HEK293 (cell line): ENCODE data around the gene CDK19.

ENCODE experiments used
- CTCF ChIA-PET: fragments of 350-600 bp; formaldehyde crosslinking; extraction: SDS; loops from one replicate; lab custom pipeline; 2021; ENCODE audit warnings: antibody characterized with exemption; lab: Yijun Ruan, JAX
- POLR2A ChIA-PET: fragments of 300-600 bp; formaldehyde crosslinking; extraction: SDS; loops from one replicate; lab custom pipeline; 2020; ENCODE audit warnings: antibody characterized with exemption, inconsistent platforms; lab: Yijun Ruan, JAX
- H3K27ac ChIP-seq: fragments of 200-500 bp; sonication (Bioruptor generic); 2 replicates; pipeline ENCODE4 v1.5.1; 2014; ENCODE audit warnings: low read depth, low read length, control low read depth, inconsistent platforms; ENCODE audit errors: extremely low read depth
- H3K36me3 ChIP-seq, 2 experiments: fragments of 200-500 bp in 1 of 2; sonication (Bioruptor generic) in 1 of 2; 1 replicate in 1 of 2; 2 replicates in 1 of 2; pipeline ENCODE4 v1.5.1; 2014 to 2017; ENCODE audit warnings: inconsistent platforms in 2 of 2, low read length in 2 of 2; ENCODE audit not compliant: control insufficient read depth in 2 of 2, insufficient read depth in 1 of 2
- H3K4me1 ChIP-seq: fragments of 200-500 bp; sonication (Bioruptor generic); 2 replicates; pipeline ENCODE4 v1.5.1; 2014; ENCODE audit warnings: mild to moderate bottlenecking, low read length, inconsistent platforms; ENCODE audit not compliant: control insufficient read depth, insufficient read depth
- H3K4me3 ChIP-seq: 2 replicates; pipeline ENCODE4 v1.5.1; 2011; ENCODE audit warnings: low read depth, mild to moderate bottlenecking, control low read depth, low read length, moderate library complexity
- H3K9me3 ChIP-seq: fragments of 200-500 bp; sonication (Bioruptor generic); 2 replicates; pipeline ENCODE4 v1.5.1; 2014; ENCODE audit warnings: low read depth, low read length, inconsistent platforms; ENCODE audit not compliant: control insufficient read depth, insufficient read depth
- IKZF3 ChIP-seq: fragments of 450-650 bp; IDR thresholded peaks from 2 replicates; pipeline ENCODE4 v1.5.0; 2018; ENCODE audit warnings: missing biosample characterization, mild to moderate bottlenecking, missing genetic modification characterization, moderate library complexity
- KLF8 ChIP-seq: fragments of 450-650 bp; formaldehyde crosslinking; IDR thresholded peaks from 2 replicates; pipeline ENCODE4 v1.5.1; 2016; ENCODE audit warnings: missing biosample characterization, missing genetic modification characterization
- KLF9 ChIP-seq: fragments of 450-650 bp; formaldehyde crosslinking; IDR thresholded peaks from 2 replicates; pipeline ENCODE4 v1.5.1; 2016; ENCODE audit warnings: missing biosample characterization, missing genetic modification characterization, low read depth
- MYNN ChIP-seq: fragments of 450-650 bp; formaldehyde crosslinking; IDR thresholded peaks from 2 replicates; pipeline ENCODE4 v1.5.1; 2016; ENCODE audit warnings: missing biosample characterization, missing genetic modification characterization, borderline replicate concordance
- SCRT1 ChIP-seq: fragments of 450-650 bp; formaldehyde crosslinking; IDR thresholded peaks from 2 replicates; pipeline ENCODE4 v1.5.1; 2016; ENCODE audit warnings: missing biosample characterization, missing genetic modification characterization, borderline replicate concordance
- ZBTB20 ChIP-seq: fragments of 450-650 bp; formaldehyde crosslinking; IDR thresholded peaks from 2 replicates; pipeline ENCODE4 v1.5.1; 2016; ENCODE audit warnings: missing biosample characterization, missing genetic modification characterization
- ZFHX2 ChIP-seq: fragments of 450-650 bp; formaldehyde crosslinking; conservative IDR thresholded peaks from 2 replicates; pipeline ENCODE4 v1.5.1; 2016; ENCODE audit warnings: missing biosample characterization, missing genetic modification characterization
- ZNF114 ChIP-seq: fragments of 450-650 bp; formaldehyde crosslinking; IDR thresholded peaks from 2 replicates; pipeline ENCODE4 v1.5.0; 2017; ENCODE audit warnings: missing biosample characterization, missing genetic modification characterization
- ZNF155 ChIP-seq: fragments of 450-650 bp; formaldehyde crosslinking; IDR thresholded peaks from 2 replicates; pipeline ENCODE4 v1.5.1; 2016; ENCODE audit warnings: missing biosample characterization, missing genetic modification characterization
- ZNF324 ChIP-seq: fragments of 450-650 bp; formaldehyde crosslinking; IDR thresholded peaks from 2 replicates; pipeline ENCODE4 v1.5.1; 2016; ENCODE audit warnings: missing biosample characterization, missing genetic modification characterization
- ZNF366 ChIP-seq: fragments of 450-650 bp; formaldehyde crosslinking; conservative IDR thresholded peaks from 2 replicates; pipeline ENCODE4 v1.5.1; 2016; ENCODE audit warnings: missing biosample characterization, missing genetic modification characterization
- ZNF394 ChIP-seq: fragments of 450-650 bp; formaldehyde crosslinking; IDR thresholded peaks from 2 replicates; pipeline ENCODE4 v1.5.1; 2016; ENCODE audit warnings: missing biosample characterization, missing genetic modification characterization, mild to moderate bottlenecking, moderate library complexity, borderline replicate concordance
- ZNF521 ChIP-seq: fragments of 450-650 bp; formaldehyde crosslinking; IDR thresholded peaks from 2 replicates; pipeline ENCODE4 v1.5.1; 2017; ENCODE audit warnings: missing biosample characterization, mild to moderate bottlenecking, missing genetic modification characterization
- ZNF654 ChIP-seq: fragments of 450-650 bp; formaldehyde crosslinking; IDR thresholded peaks from 2 replicates; pipeline ENCODE4 v1.5.1; 2016; ENCODE audit warnings: low read depth, missing biosample characterization, missing genetic modification characterization
- ZNF707 ChIP-seq: fragments of 450-650 bp; formaldehyde crosslinking; IDR thresholded peaks from 2 replicates; pipeline ENCODE4 v1.5.1; 2016; ENCODE audit warnings: missing biosample characterization, missing genetic modification characterization
- ZNF776 ChIP-seq: fragments of 450-650 bp; formaldehyde crosslinking; IDR thresholded peaks from 2 replicates; pipeline ENCODE4 v1.5.0; 2017; ENCODE audit warnings: missing biosample characterization, missing genetic modification characterization, borderline replicate concordance
- ZNF837 ChIP-seq: fragments of 450-650 bp; formaldehyde crosslinking; IDR thresholded peaks from 2 replicates; pipeline ENCODE4 v1.5.1; 2016; ENCODE audit warnings: missing biosample characterization, missing genetic modification characterization
- TF ChIP-seq, protein P1 (sequence below): fragments of 450-650 bp; formaldehyde crosslinking; IDR thresholded peaks from 2 replicates; pipeline ENCODE4 v1.5.1; 2017; ENCODE audit warnings: missing biosample characterization, missing genetic modification characterization
- TF ChIP-seq, protein P2 (sequence below): fragments of 450-650 bp; formaldehyde crosslinking; IDR thresholded peaks from 2 replicates; pipeline ENCODE4 v1.5.1; 2016; ENCODE audit warnings: missing biosample characterization, missing genetic modification characterization
- TF ChIP-seq, protein P3 (sequence below): fragments of 450-650 bp; formaldehyde crosslinking; IDR thresholded peaks from 2 replicates; pipeline ENCODE4 v1.5.1; 2017; ENCODE audit warnings: missing biosample characterization, missing genetic modification characterization

CDK19 gene

DNA sequence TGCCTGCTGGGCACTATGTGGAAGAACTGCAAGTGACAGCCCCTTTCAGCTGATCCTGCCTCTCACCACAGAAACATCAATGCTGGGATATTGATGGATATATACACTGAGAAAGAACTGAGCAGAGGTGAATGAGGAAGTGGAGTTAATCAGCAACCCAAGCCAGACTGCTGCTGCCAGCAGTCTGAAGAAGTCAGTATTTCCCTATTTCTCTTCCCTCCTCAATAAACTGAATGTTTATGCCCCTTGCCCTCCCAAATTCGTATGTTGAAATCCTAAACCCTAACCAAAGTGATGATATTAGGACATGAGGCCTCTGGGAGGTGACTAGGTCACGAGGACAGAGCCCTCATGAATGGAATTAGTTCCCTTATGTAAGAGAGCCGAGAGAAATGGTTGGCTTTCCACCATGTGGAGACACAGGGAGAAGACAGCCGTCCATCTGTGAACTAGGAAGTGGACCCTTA lies 76.3 kb downstream of the CDK19 start:
- H3K27ac ChIP-seq = no peak overlapping the region
- ChIA-PET POLR2A (no interaction called here), CTCF (no interaction called here)

DNA sequence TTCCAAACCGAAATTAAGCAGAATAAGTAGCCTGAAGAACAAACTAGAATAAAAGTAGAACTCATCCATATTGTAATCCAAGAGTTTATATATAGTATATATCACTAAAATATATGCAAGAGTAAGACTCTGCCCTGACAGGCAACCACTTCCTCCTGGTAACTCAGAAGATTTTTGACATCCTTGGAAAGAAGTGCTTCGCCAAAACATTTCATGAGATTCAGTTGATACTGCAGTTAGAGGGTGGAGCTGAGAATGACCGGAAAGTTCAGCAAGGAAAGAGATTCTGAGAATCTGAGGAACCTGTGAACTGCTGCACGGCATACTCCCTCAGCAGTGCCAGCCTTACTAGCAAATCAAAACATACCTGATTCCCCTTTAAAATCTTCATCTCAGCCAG lies 79.6 kb downstream of the CDK19 start:
- ChIA-PET CTCF (no interaction called here), POLR2A (interaction anchor here (0.6 kb wide), 1 partner anchor 12 kb away, joined by 3 read pairs; no protein-coding TSS in a partner anchor)
- H3K4me1 ChIP-seq = no peaks in the 10 kb centered on the region

More for the DNA sequence above, 76.3 kb downstream of the CDK19 start:
- Histone ChIP-seq H3K9me3 (no peaks in the 10 kb centered on the region), H3K4me3 (no peak overlapping the region), H3K36me3 (no peaks in the 10 kb centered on the region; a peak in 1 of 3 replicates), H3K4me1 (no peaks in the 10 kb centered on the region)
- TF ChIP-seq SCRT1 (no peak), ZNF837 (no peak), IKZF3 (tag by site-specific recombination) (no peak), ZNF114 (tag by site-specific recombination) (no peak)
- TF ChIP-seq, protein P1, sequence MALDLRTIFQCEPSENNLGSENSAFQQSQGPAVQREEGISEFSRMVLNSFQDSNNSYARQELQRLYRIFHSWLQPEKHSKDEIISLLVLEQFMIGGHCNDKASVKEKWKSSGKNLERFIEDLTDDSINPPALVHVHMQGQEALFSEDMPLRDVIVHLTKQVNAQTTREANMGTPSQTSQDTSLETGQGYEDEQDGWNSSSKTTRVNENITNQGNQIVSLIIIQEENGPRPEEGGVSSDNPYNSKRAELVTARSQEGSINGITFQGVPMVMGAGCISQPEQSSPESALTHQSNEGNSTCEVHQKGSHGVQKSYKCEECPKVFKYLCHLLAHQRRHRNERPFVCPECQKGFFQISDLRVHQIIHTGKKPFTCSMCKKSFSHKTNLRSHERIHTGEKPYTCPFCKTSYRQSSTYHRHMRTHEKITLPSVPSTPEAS (tag by site-specific recombination) = no peak

DNA sequence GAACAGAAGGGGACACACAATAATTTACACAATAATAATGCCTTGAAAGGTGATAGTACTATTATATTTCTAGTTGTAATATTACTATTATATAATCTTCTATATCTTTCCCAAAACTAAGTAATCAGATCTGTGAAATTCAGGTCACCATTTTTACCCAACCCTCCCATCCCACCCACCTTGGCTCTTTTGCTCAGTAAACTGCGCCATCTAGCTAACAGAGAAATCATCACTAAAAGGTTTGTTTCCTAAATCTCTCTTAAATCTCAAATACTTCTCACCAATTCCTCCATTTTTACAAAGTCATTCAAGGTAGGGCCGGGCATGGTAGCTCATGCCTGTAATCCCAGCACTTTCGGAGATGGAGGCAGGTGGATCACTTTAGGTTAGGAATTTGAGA lies 83.4 kb downstream of the CDK19 start:
- no peak overlapping the region for H3K27ac ChIP-seq
- TF ChIP-seq, protein P2, sequence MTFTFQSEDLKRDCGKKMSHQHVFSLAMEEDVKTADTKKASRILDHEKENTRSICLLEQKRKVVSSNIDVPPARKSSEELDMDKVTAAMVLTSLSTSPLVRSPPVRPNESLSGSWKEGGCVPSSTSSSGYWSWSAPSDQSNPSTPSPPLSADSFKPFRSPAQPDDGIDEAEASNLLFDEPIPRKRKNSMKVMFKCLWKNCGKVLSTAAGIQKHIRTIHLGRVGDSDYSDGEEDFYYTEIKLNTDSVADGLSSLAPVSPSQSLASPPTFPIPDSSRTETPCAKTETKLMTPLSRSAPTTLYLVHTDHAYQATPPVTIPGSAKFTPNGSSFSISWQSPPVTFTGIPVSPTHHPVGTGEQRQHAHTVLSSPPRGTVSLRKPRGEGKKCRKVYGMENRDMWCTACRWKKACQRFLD = no peak
- no peak for TF ChIP-seq ZNF394
- no peak for TF ChIP-seq MYNN (tag by site-specific recombination)
- no peaks in the 10 kb centered on the region for H3K4me1 ChIP-seq
- POLR2A ChIA-PET = no interaction called here
- CTCF ChIA-PET = interaction anchor here (0.6 to 1.5 kb wide), 2 partner anchors 106 to 204 kb away, joined by 3 to 4 read pairs; no protein-coding TSS in a partner anchor
- no peaks in the 10 kb centered on the region for H3K9me3 ChIP-seq
- H3K4me3 ChIP-seq = no peak overlapping the region
- H3K36me3 ChIP-seq = no peaks in the 10 kb centered on the region

More for the DNA sequence above, 79.6 kb downstream of the CDK19 start:
- Histone ChIP-seq H3K27ac (no peak overlapping the region), H3K36me3 (no peaks in the 10 kb centered on the region), H3K4me3 (no peak overlapping the region), H3K9me3 (no peaks in the 10 kb centered on the region)
- TF ChIP-seq ZFHX2 (tag by site-specific recombination) (no peak), ZBTB20 (no peak), ZNF707 (no peak), ZNF776 (tag by site-specific recombination) (no peak), ZNF521 (no peak)
- TF ChIP-seq, protein P3, sequence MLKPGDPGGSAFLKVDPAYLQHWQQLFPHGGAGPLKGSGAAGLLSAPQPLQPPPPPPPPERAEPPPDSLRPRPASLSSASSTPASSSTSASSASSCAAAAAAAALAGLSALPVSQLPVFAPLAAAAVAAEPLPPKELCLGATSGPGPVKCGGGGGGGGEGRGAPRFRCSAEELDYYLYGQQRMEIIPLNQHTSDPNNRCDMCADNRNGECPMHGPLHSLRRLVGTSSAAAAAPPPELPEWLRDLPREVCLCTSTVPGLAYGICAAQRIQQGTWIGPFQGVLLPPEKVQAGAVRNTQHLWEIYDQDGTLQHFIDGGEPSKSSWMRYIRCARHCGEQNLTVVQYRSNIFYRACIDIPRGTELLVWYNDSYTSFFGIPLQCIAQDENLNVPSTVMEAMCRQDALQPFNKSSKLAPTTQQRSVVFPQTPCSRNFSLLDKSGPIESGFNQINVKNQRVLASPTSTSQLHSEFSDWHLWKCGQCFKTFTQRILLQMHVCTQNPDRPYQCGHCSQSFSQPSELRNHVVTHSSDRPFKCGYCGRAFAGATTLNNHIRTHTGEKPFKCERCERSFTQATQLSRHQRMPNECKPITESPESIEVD (tag by site-specific recombination) = no peak

DNA sequence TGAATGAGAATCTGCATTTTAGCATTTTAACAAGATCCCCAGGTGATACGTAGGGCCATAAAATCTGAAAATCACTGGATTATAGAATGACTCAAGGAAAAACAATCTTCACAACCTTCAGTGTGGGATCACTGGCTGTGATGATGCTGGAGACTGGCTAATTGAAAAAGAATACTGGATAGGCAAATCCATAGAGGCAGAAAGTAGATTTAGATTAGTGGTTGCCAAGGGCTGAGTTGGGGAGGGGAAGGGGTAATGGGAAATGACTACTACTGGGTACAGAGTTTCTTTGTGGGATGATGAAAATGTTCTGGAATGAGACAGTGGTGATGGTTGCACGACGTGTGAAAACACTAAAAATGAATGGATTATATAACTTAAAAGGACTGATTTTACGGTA lies 84.1 kb downstream of the CDK19 start:
- Histone ChIP-seq H3K4me3 (no peak overlapping the region), H3K27ac (no peak overlapping the region), H3K9me3 (no peaks in the 10 kb centered on the region)
- CTCF ChIA-PET = no interaction called here
- no peak for TF ChIP-seq KLF8 (tag by site-specific recombination)
- TF ChIP-seq ZNF366 (tag by site-specific recombination) = no peak
- no peak for TF ChIP-seq ZNF155 (tag by site-specific recombination)
- no peak for TF ChIP-seq ZNF324
- no peak for TF ChIP-seq KLF9 (tag by site-specific recombination)
- no peak for TF ChIP-seq ZNF654 (tag by site-specific recombination)
- TF ChIP-seq, all 188 proteins: peak for 0
- Histone ChIP-seq H3K4me1 (no peaks in the 10 kb centered on the region), H3K36me3 (no peaks in the 10 kb centered on the region)
- POLR2A ChIA-PET = no interaction called here
